Naive B cell (primary cell): ENCODE results near the gene DUSP10. TPM values are rescaled to one million over a fixed set of nuclear protein-coding genes. Genes with fewer than 3 reads are reported as not detected.

Experiments
- ATAC-seq, 2 donors: fragments of 150-1000 bp; cut with Tn5 transposase; 2 replicates each; pipeline ENCODE4 v1.10.0; 2021; ENCODE audit warnings: low read depth in 2 of 2, mild to moderate bottlenecking in 2 of 2, moderate library complexity in 2 of 2
- DNase-seq: peaks from one replicate; pipeline ENCODE4 v3.0.0; 2022
- H3K27ac Mint-ChIP-seq, 6 donors: one replicate each; pipeline ENCODE4 v1.8.0; 2020 to 2022; ENCODE audit warnings: mild to moderate bottlenecking in 6 of 6, mixed read lengths in 6 of 6, moderate library complexity in 5 of 6, inconsistent platforms in 2 of 6
- H3K27me3 Mint-ChIP-seq, 3 donors: one replicate each; pipeline ENCODE4 v1.8.0; 2021 to 2022; ENCODE audit warnings: mixed read lengths in 3 of 3, mild to moderate bottlenecking in 1 of 3
- H3K36me3 Mint-ChIP-seq, 2 donors: one replicate each; pipeline ENCODE4 v1.8.0; 2020 to 2022; ENCODE audit warnings: mixed read lengths in 2 of 2, inconsistent platforms in 1 of 2, mild to moderate bottlenecking in 1 of 2
- H3K4me1 Mint-ChIP-seq, 3 donors: one replicate each; pipeline ENCODE4 v1.8.0; 2020 to 2022; ENCODE audit warnings: mixed read lengths in 3 of 3, inconsistent platforms in 1 of 3, mild to moderate bottlenecking in 1 of 3, moderate library complexity in 1 of 3
- H3K4me3 Mint-ChIP-seq, 8 donors: one replicate each; pipeline ENCODE4 v1.8.0; 2020 to 2022; ENCODE audit warnings: mild to moderate bottlenecking in 8 of 8, mixed read lengths in 8 of 8, moderate library complexity in 8 of 8, inconsistent platforms in 2 of 8
- H3K9me3 Mint-ChIP-seq, 7 donors: one replicate each; pipeline ENCODE4 v1.8.0; 2020 to 2022; ENCODE audit warnings: mixed read lengths in 7 of 7, mild to moderate bottlenecking in 5 of 7, inconsistent platforms in 2 of 7, moderate library complexity in 1 of 7
- polyA plus RNA-seq, 6 donors: library from polyadenylated mRNA; unstranded; fragments of 300-500 nt; fragmentation: Illumina TruSeq; gene quantifications; one replicate each; pipeline ENCODE4 v1.2.3, GENCODE V29; 2021; ENCODE audit warnings: low read depth in 6 of 6

The DUSP10 gene
- polyA plus RNA-seq, 6 donors from 2014 or later = 2.7 to 23.1 (median 10.0) TPM

DNA sequence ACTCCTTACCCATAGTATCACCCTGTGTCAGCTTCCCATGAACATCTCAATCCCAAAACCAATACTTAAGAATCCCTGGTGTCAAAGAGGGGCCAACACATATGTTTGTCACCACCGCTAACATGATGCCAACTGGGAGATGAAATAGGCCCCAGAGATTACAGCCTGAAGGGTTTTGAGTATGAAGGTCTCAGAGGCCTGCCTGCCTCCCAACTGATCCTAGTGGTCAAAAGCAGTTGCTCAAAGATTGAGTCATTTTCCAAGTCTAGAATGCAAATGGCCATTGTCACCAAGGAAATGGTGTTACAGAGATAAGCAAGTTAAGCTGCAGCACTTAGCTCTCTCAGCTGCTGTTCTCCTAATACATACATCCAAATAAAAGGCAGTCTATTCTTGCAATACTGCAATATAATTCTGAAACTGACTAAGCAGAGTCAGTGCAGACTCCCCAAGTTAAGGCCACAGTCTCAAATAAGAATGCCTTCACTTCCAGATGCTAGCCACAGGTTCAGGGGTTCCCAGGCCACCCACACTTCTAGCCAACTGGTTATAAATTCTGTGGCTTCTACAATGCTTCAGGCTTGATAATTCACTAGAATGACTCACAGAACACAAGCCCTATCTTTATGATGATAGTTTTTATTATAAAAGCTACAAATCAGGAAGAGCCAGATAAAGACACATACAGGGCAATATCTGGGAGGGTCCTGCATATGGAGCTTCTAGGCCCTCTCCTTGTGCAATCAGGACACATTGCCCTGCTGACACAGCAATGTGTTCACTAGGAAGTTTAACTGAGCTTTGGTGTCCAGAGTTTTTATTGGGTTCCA is 18.7 kb downstream of the DUSP10 start:
- ATAC-seq (no peak), DNase-seq (no peak)
- no peak overlapping the region for H3K27ac Mint-ChIP-seq
- H3K36me3 Mint-ChIP-seq = peaks cover 8 to 28% of the 10 kb centered on the region in 2 donors
- peaks cover 0 to 22% (median 9%) of the 10 kb centered on the region in 7 donors for H3K9me3 Mint-ChIP-seq
- peak overlapping the region in 1 of 8 donors; percentile 11 for H3K4me3 Mint-ChIP-seq
- H3K27me3 Mint-ChIP-seq = no peaks in the 10 kb centered on the region
- H3K4me1 Mint-ChIP-seq = peaks cover 40 to 66% (median 58%) of the 10 kb centered on the region in 3 donors

GRCh38 chr1:221722254-221723017 is 19.5 kb downstream of the DUSP10 start:
- DNase-seq = no peak
- Mint-ChIP-seq H3K36me3 (peaks cover 8 to 28% of the 10 kb centered on the region in 2 donors), H3K4me1 (peaks cover 33 to 59% (median 54%) of the 10 kb centered on the region in 3 donors), H3K27ac (peak overlapping the region in 4 of 6 donors; percentile 2 to 49 (median 16)), H3K9me3 (peaks cover 0 to 22% (median 9%) of the 10 kb centered on the region in 7 donors), H3K4me3 (peak overlapping the region in 1 of 8 donors; percentile 68), H3K27me3 (no peaks in the 10 kb centered on the region)
- no peak for ATAC-seq

DNA sequence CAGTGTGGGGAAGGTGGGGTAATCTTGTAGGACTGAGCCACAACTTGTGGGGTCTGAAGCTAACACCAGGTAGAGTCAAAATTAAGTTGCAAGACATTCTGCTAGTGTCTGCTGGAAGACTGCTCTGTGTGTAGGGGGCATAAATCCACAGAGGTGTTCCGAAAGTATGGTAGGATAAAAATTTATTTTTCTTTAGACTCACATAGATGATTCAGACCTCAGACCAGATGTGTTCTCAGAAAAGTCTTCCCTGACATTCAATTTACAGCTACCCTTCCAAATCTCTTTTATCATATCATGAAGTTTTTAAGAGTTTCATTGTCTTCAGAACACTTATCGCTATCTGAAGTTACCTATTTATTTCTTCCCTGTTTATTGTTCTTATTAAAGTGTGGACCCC is 21.3 kb downstream of the DUSP10 start:
- Mint-ChIP-seq H3K27me3 (no peaks in the 10 kb centered on the region), H3K9me3 (peaks cover 0 to 22% (median 9%) of the 10 kb centered on the region in 7 donors), H3K4me3 (no peak overlapping the region), H3K4me1 (peaks cover 31 to 59% (median 49%) of the 10 kb centered on the region in 3 donors), H3K27ac (peak overlapping the region in 1 of 6 donors; percentile 42), H3K36me3 (peaks cover 16 to 28% of the 10 kb centered on the region in 2 donors)
- DNase-seq = no peak
- no peak for ATAC-seq

DNA sequence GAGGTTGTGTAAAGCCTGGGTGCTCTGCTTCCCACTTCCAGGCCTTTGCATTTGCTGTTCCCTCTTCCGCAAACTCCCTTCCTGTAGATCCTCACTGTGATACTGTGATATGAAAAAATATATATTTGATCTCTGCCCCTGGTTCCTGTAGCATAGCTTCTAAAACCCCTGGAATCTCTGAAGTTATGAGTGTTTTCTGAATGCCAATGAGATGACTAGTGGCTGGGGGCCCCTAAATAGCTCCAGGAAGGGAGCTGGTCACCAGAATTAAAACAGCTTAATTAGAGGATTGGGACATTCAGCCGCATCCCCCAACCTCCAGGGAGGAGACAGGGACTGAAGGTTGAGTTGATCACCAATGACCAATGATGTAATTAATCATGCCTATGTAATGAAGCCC is 21.9 kb downstream of the DUSP10 start:
- H3K27me3 Mint-ChIP-seq = no peaks in the 10 kb centered on the region
- peak overlapping the region in 2 of 6 donors; percentile 38 to 42 for H3K27ac Mint-ChIP-seq
- DNase-seq = no peak
- ATAC-seq = no peak
- peaks cover 0 to 22% (median 9%) of the 10 kb centered on the region in 7 donors for H3K9me3 Mint-ChIP-seq
- no peak overlapping the region for H3K4me3 Mint-ChIP-seq
- peaks cover 16 to 28% of the 10 kb centered on the region in 2 donors for H3K36me3 Mint-ChIP-seq
- peaks cover 31 to 59% (median 48%) of the 10 kb centered on the region in 3 donors for H3K4me1 Mint-ChIP-seq

DNA sequence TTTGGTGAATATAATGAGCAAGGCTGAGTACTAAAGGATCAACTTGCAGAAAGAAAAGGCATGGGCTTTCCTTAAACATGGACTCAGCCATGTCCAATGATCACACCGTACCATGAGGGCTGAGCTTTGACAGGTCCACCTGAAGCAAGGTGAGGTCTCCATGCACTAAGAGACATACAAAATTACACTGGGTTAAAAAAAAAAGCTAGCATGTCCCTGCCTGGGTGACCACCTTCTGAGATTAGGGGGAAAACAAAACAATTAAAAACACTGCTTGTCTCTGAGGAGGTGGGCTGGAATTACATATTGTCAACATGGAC is 22.7 kb downstream of the DUSP10 start:
- no peak overlapping the region for H3K4me3 Mint-ChIP-seq

DNA sequence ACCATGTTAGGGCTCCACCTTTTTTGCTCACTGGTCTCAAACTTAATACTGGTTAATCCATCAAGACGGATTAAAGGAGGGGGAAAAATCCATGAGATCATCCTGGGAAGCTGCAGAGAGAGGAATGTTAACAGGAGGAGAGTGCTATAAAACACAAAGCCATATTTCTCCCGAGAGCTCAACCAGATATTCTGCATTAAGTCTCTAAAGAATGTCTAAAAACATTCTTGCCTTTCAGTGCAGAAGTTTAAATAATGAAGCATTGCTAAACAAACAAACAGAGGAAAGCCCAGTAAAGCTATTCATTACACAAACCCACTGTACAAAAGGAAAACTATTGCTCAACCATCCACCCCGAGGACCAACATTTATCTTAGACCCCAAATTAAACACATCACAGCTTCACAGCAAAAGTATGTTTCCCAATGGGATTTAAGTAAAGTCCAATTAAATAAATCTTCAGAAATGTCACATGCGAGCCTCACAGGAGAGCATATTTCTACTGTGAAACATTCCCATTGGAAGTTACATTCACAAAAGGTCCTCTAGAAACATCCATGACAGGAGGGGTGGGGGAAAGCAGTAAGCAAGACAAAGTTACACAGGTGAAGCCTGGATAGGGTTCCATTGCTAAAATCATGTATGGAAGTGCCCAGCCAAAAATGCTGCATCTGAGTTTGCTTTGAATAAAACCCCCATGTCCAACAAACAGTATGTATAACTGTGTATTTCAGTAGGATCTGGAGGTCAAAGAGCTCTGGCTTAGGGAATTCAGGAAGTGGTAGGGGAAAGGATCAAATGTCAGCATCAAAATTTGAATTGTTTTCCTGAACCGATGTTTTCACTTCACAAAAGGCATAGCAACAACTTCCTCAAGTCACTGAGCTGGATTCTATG is 23.3 kb downstream of the DUSP10 start:
- H3K4me1 Mint-ChIP-seq = peaks cover 38 to 57% (median 56%) of the 10 kb centered on the region in 3 donors
- ATAC-seq (no peak), DNase-seq (no peak)
- peaks cover 24 to 26% of the 10 kb centered on the region in 2 donors for H3K36me3 Mint-ChIP-seq
- no peak overlapping the region for H3K4me3 Mint-ChIP-seq
- H3K27ac Mint-ChIP-seq = peak overlapping the region in 2 of 6 donors; percentile 6 to 22
- H3K27me3 Mint-ChIP-seq = no peaks in the 10 kb centered on the region
- H3K9me3 Mint-ChIP-seq = peaks cover 0 to 17% (median 5%) of the 10 kb centered on the region in 7 donors

More for the DNA sequence above, 22.7 kb downstream of the DUSP10 start:
- peaks cover 36 to 56% (median 52%) of the 10 kb centered on the region in 3 donors for H3K4me1 Mint-ChIP-seq
- DNase-seq = no peak
- no peak overlapping the region for H3K27ac Mint-ChIP-seq
- ATAC-seq = no peak
- peaks cover 22 to 28% of the 10 kb centered on the region in 2 donors for H3K36me3 Mint-ChIP-seq
- no peaks in the 10 kb centered on the region for H3K27me3 Mint-ChIP-seq
- peaks cover 0 to 22% (median 9%) of the 10 kb centered on the region in 7 donors for H3K9me3 Mint-ChIP-seq

- Mint-ChIP-seq H3K27ac (peak overlapping the region in 1 of 6 donors; percentile 72), H3K9me3 (peaks cover 0 to 6% (median 0%) of the 10 kb centered on the region in 7 donors), H3K27me3 (no peaks in the 10 kb centered on the region), H3K36me3 (peaks cover 14 to 19% of the 10 kb centered on the region in 2 donors), H3K4me1 (peaks cover 47 to 64% (median 61%) of the 10 kb centered on the region in 3 donors), H3K4me3 (peak overlapping the region in 1 of 8 donors; percentile 26)
- ATAC-seq = no peak
- no peak for DNase-seq
These were observed 24.4 kb downstream of the DUSP10 start for GRCh38 chr1:221717485-221717853.

GRCh38 chr1:221716713-221717484 is 25.0 kb downstream of the DUSP10 start:
- H3K9me3 Mint-ChIP-seq = peaks cover 0 to 5% (median 0%) of the 10 kb centered on the region in 7 donors
- DNase-seq (no peak), ATAC-seq (no peak)
- peak overlapping the region in 3 of 6 donors; percentile 3 to 72 (median 43) for H3K27ac Mint-ChIP-seq
- peak overlapping the region in 1 of 8 donors; percentile 26 for H3K4me3 Mint-ChIP-seq
- H3K36me3 Mint-ChIP-seq = peaks cover 12 to 17% of the 10 kb centered on the region in 2 donors
- H3K4me1 Mint-ChIP-seq = peaks cover 52 to 63% (median 61%) of the 10 kb centered on the region in 3 donors
- no peaks in the 10 kb centered on the region for H3K27me3 Mint-ChIP-seq

DNA sequence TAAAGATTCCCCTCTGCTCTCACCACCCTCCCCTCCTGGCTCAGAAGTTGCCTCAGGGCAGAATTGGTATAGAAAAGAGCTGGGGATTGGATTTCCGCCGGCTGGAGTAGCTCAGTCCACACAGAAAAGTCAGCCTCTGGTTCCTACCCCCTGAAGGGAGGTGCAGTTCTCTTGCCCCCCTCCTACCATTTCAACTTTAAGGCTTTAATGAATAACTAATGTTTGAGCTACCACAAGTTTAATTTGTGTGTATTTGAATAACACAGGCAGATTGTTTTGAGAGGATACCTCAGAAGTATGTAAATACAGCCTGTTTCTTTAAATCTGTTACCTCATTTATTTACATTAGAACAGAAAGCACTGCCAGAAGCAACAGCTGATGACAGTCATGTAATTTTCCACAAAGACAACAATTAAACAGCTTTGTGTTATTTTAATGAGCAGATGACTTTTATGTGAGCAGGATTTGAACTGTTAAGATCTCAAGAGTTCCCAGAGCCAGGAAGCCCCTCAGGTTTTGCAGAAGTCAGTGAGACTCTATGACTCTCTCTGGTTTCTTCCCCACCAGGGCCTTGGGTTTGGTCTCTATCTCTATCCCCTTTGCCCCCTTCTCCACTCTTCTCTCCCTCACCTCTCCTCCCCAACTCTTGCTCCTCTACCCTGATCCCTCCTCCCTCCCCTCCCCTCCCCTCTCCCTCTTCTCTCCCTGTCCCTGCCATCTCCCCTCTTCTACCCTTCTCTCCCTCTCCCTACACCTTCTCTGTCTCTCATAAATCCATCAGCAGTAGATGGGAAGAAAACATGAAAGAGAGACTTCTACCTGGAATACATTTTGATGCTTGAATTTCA is 26.3 kb downstream of the DUSP10 start:
- H3K27ac Mint-ChIP-seq = peak overlapping the region in 2 of 6 donors; percentile 72 to 90
- no peak for ATAC-seq
- DNase-seq = no peak
- H3K27me3 Mint-ChIP-seq = no peaks in the 10 kb centered on the region
- H3K36me3 Mint-ChIP-seq = peaks cover 4 to 17% of the 10 kb centered on the region in 2 donors
- H3K4me3 Mint-ChIP-seq = no peak overlapping the region
- H3K9me3 Mint-ChIP-seq = peaks cover 0 to 5% (median 0%) of the 10 kb centered on the region in 7 donors
- H3K4me1 Mint-ChIP-seq = peaks cover 49 to 55% (median 53%) of the 10 kb centered on the region in 3 donors

- H3K4me1 Mint-ChIP-seq = peaks cover 43 to 58% (median 45%) of the 10 kb centered on the region in 3 donors
- H3K27me3 Mint-ChIP-seq = no peaks in the 10 kb centered on the region
- no peak overlapping the region for H3K4me3 Mint-ChIP-seq
- H3K27ac Mint-ChIP-seq = peak overlapping the region in 5 of 6 donors; percentile 20 to 84 (median 31)
- peaks cover 0 to 5% (median 0%) of the 10 kb centered on the region in 7 donors for H3K9me3 Mint-ChIP-seq
- ATAC-seq (no peak), DNase-seq (no peak)
- H3K36me3 Mint-ChIP-seq = peaks cover 4 to 17% of the 10 kb centered on the region in 2 donors
These were observed 27.4 kb downstream of the DUSP10 start for GRCh38 chr1:221714227-221715152.
